Naive thymus-derived CD4-positive, alpha-beta T cell (primary cell): ENCODE results near the gene EPS8. TPM values are rescaled to one million over a fixed set of nuclear protein-coding genes. Genes with fewer than 3 reads are reported as not detected.

Experiments
- ATAC-seq: fragments of 150-1000 bp; cut with Tn5 transposase; 2 replicates; pipeline ENCODE4 v1.10.0; 2021; ENCODE audit warnings: mild to moderate bottlenecking, moderate library complexity
- CTCF ChIA-PET: fragments of 350-600 bp; sonication (Branson Sonifier 250); formaldehyde crosslinking; loops from one replicate; lab custom pipeline; 2021; ENCODE audit warnings: antibody characterized with exemption; lab: Charles Lee
- POLR2A ChIA-PET: fragments of 350-600 bp; sonication (Branson Sonifier 250); formaldehyde crosslinking; loops from one replicate; lab custom pipeline; 2021; ENCODE audit warnings: antibody characterized with exemption, inconsistent platforms; lab: Charles Lee
- DNase-seq, 9 donors: peaks; one replicate each; pipeline versions ENCODE4 v3.0.0 to v3.0.0-alpha.2; 2020 to 2022; ENCODE audit warnings: mixed read lengths in 1 of 9
- H3K27ac ChIP-seq: one replicate; pipeline ENCODE4 v1.7.0; 2013; ENCODE audit warnings: mild to moderate bottlenecking, low read depth, low read length, moderate library complexity
- H3K27me3 ChIP-seq, 2 donors: one replicate each; pipeline ENCODE4 v1.7.0; 2013; ENCODE audit warnings: low read length in 2 of 2, mild to moderate bottlenecking in 2 of 2, moderate library complexity in 2 of 2; ENCODE audit not compliant: control insufficient read depth in 2 of 2, insufficient read depth in 2 of 2
- H3K36me3 ChIP-seq, 3 experiments: 1 replicate in 2 of 3; 2 replicates in 1 of 3; pipeline ENCODE4 v1.7.0; 2013; ENCODE audit warnings: low read length in 3 of 3, mild to moderate bottlenecking in 3 of 3, moderate library complexity in 1 of 3; ENCODE audit not compliant: insufficient read depth in 3 of 3, control insufficient read depth in 2 of 3
- H3K4me1 ChIP-seq, 2 donors: one replicate each; pipeline ENCODE4 v1.7.0; 2013; ENCODE audit warnings: low read length in 2 of 2, mild to moderate bottlenecking in 2 of 2, moderate library complexity in 1 of 2; ENCODE audit not compliant: control insufficient read depth in 2 of 2, insufficient read depth in 2 of 2
- H3K4me3 ChIP-seq: 2 replicates; pipeline ENCODE4 v1.7.0; 2013; ENCODE audit warnings: mild to moderate bottlenecking, low read length
- H3K9me3 ChIP-seq, 3 experiments: 1 replicate in 2 of 3; 2 replicates in 1 of 3; pipeline ENCODE4 v1.7.0; 2013; ENCODE audit warnings: low read length in 3 of 3; ENCODE audit not compliant: control insufficient read depth in 2 of 3
- H3K27ac Mint-ChIP-seq, 9 donors: one replicate each; pipeline ENCODE4 v1.8.0; 2020 to 2022; ENCODE audit warnings: mixed read lengths in 9 of 9, mild to moderate bottlenecking in 8 of 9, moderate library complexity in 5 of 9, inconsistent platforms in 2 of 9
- H3K27me3 Mint-ChIP-seq, 5 donors: one replicate each; pipeline ENCODE4 v1.8.0; 2021 to 2022; ENCODE audit warnings: mixed read lengths in 5 of 5, mild to moderate bottlenecking in 1 of 5
- H3K36me3 Mint-ChIP-seq, 5 donors: one replicate each; pipeline ENCODE4 v1.8.0; 2020 to 2022; ENCODE audit warnings: mixed read lengths in 5 of 5, mild to moderate bottlenecking in 3 of 5, inconsistent platforms in 1 of 5
- H3K4me1 Mint-ChIP-seq, 7 donors: one replicate each; pipeline ENCODE4 v1.8.0; 2020 to 2022; ENCODE audit warnings: mixed read lengths in 7 of 7, mild to moderate bottlenecking in 3 of 7, inconsistent platforms in 1 of 7
- H3K4me3 Mint-ChIP-seq, 10 donors: one replicate each; pipeline ENCODE4 v1.8.0; 2020 to 2022; ENCODE audit warnings: mild to moderate bottlenecking in 10 of 10, mixed read lengths in 10 of 10, moderate library complexity in 6 of 10, inconsistent platforms in 2 of 10
- H3K9me3 Mint-ChIP-seq, 11 donors: one replicate each; pipeline ENCODE4 v1.8.0; 2020 to 2022; ENCODE audit warnings: mixed read lengths in 11 of 11, mild to moderate bottlenecking in 4 of 11, inconsistent platforms in 1 of 11, moderate library complexity in 1 of 11
- intact Hi-C, 2 donors: fragments of 100-400 bp; cut with micrococcal nuclease; formaldehyde crosslinking; loops; one replicate each; pipeline ENCODE4 v1.15.1; 2023
- polyA plus RNA-seq, 2 donors: library from polyadenylated mRNA; unstranded; fragments of 300-500 nt; fragmentation: Illumina TruSeq; gene quantifications; one replicate each; pipeline ENCODE4 v1.2.3, GENCODE V29; 2021
- total RNA-seq, 6 experiments: library from RNA in 5 of 6; stranded (reverse) in 5 of 6; gene quantifications; 1 replicate in 5 of 6; 2 replicates in 1 of 6; pipeline ENCODE4 v1.2.3 and lab custom pipeline; 2021 to 2026

Gene EPS8
- total and polyA plus RNA-seq, 7 experiments from 2014 or later, result 1.9 to 3.1 (median 2.5) TPM

DNA sequence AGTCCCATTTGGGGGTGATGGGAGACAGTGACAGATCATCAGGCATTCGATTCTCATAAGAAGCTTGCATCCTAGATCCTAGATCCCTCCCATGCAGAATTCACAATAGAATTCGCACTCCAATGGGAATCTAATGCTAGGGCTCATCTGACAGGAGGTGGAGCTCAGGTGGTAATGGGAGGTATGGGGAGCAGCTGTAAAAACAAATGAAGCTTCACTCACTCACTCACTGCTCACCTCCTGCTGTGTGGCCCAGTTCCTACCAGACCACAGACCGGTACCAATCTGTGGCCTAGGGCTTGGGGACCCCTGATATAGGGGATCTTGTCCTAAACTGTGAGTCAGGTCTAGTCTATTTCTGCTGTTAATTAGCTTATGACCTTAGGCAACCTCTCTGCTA lies 40.1 kb upstream of the EPS8 start:
- Histone ChIP-seq H3K4me3 (no peak overlapping the region), H3K9me3 (no peaks in the 10 kb centered on the region), H3K4me1 (no peaks in the 10 kb centered on the region), H3K27ac (no peak overlapping the region), H3K36me3 (no peaks in the 10 kb centered on the region), H3K27me3 (no peaks in the 10 kb centered on the region)
- Mint-ChIP-seq H3K36me3 (no peaks in the 10 kb centered on the region), H3K27ac (no peak overlapping the region), H3K4me3 (no peak overlapping the region), H3K27me3 (peaks cover 0 to 12% (median 8%) of the 10 kb centered on the region in 5 donors), H3K9me3 (no peaks in the 10 kb centered on the region), H3K4me1 (peaks cover 0 to 2% (median 0%) of the 10 kb centered on the region in 7 donors)
- ChIA-PET POLR2A (no interaction called here), CTCF (interaction anchor here (0.6 kb wide), 1 partner anchor 72 kb away, joined by 4 read pairs; no protein-coding TSS in a partner anchor)
- no peak for ATAC-seq
- DNase-seq, result no peak
- intact Hi-C loops, result no loop called here

DNA sequence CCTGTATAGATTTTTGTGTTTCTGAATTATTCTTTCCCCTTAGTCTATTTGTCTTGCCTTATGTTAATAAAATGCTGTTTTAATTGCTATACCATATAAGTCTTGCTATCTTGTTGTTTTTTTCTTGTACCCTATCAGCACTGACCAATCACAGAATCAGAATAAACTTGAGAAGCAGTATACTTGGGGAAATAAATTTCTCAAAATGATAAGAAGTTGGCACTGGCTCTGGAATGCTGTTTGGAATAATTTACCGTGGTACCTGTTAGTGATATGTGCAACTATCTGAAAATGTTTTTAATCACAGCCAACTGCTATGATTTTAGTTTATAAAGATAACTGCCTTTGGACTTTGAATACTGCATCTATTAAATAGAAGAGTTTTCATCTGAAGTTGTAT lies 37.9 kb upstream of the EPS8 start:
- Histone ChIP-seq H3K27me3 (no peaks in the 10 kb centered on the region), H3K9me3 (no peaks in the 10 kb centered on the region), H3K4me1 (no peaks in the 10 kb centered on the region), H3K4me3 (no peak overlapping the region), H3K27ac (no peak overlapping the region), H3K36me3 (no peaks in the 10 kb centered on the region)
- Mint-ChIP-seq H3K27ac (no peak overlapping the region), H3K36me3 (no peaks in the 10 kb centered on the region), H3K27me3 (peaks cover 0 to 8% (median 8%) of the 10 kb centered on the region in 5 donors), H3K4me1 (peaks cover 0 to 5% (median 0%) of the 10 kb centered on the region in 7 donors), H3K9me3 (no peaks in the 10 kb centered on the region), H3K4me3 (no peak overlapping the region)
- intact Hi-C loops, result no loop called here
- POLR2A ChIA-PET, result no interaction called here
- ATAC-seq, result no peak
- DNase-seq, result no peak
- CTCF ChIA-PET, result no interaction called here

DNA sequence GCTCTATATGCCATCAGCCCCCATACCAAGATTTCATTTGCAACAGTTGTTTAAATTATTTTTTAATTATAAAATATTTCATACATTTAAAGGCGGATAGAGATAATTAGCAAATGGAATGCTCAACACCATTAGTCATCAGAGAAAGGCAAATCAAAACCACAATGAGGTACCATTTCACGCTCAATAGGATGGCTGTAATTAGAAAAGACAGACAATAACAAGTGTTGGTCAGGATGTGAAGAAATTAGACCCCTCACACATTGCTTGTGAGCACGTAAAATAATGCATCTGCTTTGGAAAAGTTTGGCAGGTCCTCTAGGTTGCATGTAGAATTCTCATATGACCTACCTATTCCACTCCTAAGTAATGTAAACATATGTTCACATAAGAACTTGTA lies 35.3 kb upstream of the EPS8 start:
- Histone ChIP-seq H3K4me1 (no peaks in the 10 kb centered on the region), H3K4me3 (no peak overlapping the region), H3K36me3 (no peaks in the 10 kb centered on the region), H3K27me3 (no peaks in the 10 kb centered on the region), H3K9me3 (no peaks in the 10 kb centered on the region), H3K27ac (no peak overlapping the region)
- Mint-ChIP-seq H3K4me3 (no peak overlapping the region), H3K36me3 (no peaks in the 10 kb centered on the region), H3K27ac (no peak overlapping the region), H3K4me1 (peaks cover 0 to 5% (median 0%) of the 10 kb centered on the region in 7 donors), H3K9me3 (no peaks in the 10 kb centered on the region), H3K27me3 (peaks cover 5 to 8% (median 6%) of the 10 kb centered on the region in 5 donors)
- ATAC-seq (no peak), DNase-seq (no peak)
- CTCF ChIA-PET, result no interaction called here
- POLR2A ChIA-PET, result no interaction called here
- intact Hi-C loops, result no loop called here

DNA sequence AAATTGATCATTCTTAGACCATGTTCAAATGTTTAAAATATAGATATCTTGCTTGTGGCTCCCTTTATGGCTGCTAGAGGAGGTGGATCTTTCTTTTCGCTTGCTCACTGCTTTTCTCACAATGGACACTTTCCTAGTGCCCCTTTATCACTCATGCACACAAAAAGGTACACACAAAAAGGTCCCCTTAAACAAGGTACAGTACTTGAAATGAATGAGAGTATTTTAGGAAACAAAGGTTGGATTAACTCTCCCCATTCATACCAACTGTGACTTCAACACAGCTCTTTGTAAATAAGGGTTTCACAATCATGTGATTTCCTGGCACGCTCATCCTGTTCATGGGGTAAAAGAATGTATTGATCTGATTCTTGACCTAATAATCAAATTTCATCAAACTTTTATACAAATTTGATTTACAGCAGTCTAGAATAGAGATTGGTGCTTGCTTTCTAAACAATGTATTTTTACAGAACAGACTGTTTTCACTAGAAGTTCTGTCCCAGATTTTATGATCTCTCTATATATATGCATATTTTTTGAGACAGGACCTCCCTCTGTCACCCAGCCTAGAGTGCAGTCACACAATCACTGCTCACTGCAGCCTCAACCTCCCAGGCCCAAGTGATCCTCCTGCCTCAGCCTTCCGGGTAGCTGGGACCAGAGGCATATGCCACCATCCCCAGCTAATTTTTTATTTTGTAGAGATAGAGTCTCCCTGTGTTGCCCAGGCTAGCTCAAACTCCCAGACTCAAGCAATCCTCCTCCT lies 34.4 kb upstream of the EPS8 start:
- intact Hi-C loops, result no loop called here
- CTCF ChIA-PET, result interaction anchor here (0.6 kb wide), 1 partner anchor 244 kb away, joined by 4 read pairs; no protein-coding TSS in a partner anchor
- Histone ChIP-seq H3K9me3 (no peaks in the 10 kb centered on the region), H3K27ac (no peak overlapping the region), H3K27me3 (no peaks in the 10 kb centered on the region), H3K4me3 (no peak overlapping the region), H3K36me3 (no peaks in the 10 kb centered on the region), H3K4me1 (no peaks in the 10 kb centered on the region)
- Mint-ChIP-seq H3K36me3 (no peaks in the 10 kb centered on the region), H3K27ac (no peak overlapping the region), H3K9me3 (no peaks in the 10 kb centered on the region), H3K4me1 (peaks cover 0 to 5% (median 0%) of the 10 kb centered on the region in 7 donors), H3K4me3 (no peak overlapping the region), H3K27me3 (peaks cover 5 to 8% (median 6%) of the 10 kb centered on the region in 5 donors)
- DNase-seq (no peak), ATAC-seq (no peak)
- POLR2A ChIA-PET, result no interaction called here

DNA sequence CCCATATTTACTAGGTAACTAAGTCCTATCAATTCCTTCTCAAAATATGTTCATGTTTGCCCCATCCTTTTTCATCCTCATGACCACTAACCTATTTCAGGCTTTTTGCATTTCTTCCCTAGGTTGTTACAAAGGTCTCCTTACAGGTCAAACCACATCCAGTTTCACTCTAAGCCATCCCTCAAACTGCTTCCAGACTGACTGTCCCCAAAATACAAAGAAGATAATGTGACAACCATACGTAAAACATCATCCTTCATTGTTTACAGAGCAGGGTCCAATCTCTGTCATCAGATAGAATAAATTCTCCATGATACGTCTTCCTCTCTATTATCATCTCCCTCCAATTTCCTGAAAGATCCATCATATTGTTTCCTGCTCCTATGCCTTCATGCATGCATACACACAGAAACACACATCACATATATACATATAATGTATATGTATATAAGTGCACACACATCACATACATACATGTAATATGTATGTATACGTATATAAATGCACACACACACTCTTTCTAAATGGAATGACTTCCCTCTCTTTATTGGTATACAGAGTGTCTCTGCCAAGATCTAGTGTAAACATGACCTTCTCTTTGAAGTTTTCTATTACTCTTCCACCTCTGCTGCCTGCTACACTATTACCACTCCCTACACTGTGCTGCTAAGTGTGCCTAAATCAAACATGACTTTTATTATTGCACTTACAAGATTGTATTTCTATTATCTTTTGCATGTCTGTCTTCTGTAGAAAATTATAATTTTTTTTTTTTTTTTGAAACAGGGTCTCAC lies 30.7 kb upstream of the EPS8 start:
- Histone ChIP-seq H3K4me3 (no peak overlapping the region), H3K27me3 (no peaks in the 10 kb centered on the region), H3K36me3 (no peaks in the 10 kb centered on the region), H3K4me1 (no peaks in the 10 kb centered on the region), H3K27ac (no peak overlapping the region), H3K9me3 (peaks cover 0 to 7% (median 0%) of the 10 kb centered on the region in 3 experiments)
- Mint-ChIP-seq H3K36me3 (no peaks in the 10 kb centered on the region), H3K27ac (no peak overlapping the region), H3K4me1 (peaks cover 0 to 5% (median 0%) of the 10 kb centered on the region in 7 donors), H3K4me3 (no peak overlapping the region), H3K27me3 (peaks cover 0 to 10% (median 4%) of the 10 kb centered on the region in 5 donors), H3K9me3 (peaks cover 0 to 11% (median 3%) of the 10 kb centered on the region in 11 donors)
- ATAC-seq (no peak), DNase-seq (no peak)
- ChIA-PET POLR2A (no interaction called here), CTCF (no interaction called here)
- intact Hi-C loops, result no loop called here

DNA sequence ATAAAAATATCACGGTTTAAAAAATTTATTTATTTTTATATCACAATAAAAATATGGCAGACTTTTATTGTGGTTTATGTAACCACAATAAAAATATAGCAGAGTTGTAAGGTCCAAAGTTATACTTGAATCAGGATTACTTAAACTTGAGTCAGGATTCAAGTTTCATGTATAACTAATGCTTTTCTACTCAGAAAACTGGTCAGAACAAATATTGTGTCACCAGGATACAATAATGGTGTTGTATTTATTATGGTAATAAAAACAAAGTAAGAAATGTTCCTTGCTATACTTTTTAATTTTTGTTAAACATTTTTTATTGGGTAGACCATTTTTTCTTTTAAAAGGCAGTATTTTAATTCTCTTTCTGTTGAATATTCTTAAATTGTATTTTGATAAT lies 29.2 kb upstream of the EPS8 start:
- H3K27me3 ChIP-seq, result no peaks in the 10 kb centered on the region
- Mint-ChIP-seq H3K27me3 (peaks cover 0 to 10% (median 4%) of the 10 kb centered on the region in 5 donors), H3K27ac (no peak overlapping the region), H3K4me3 (no peak overlapping the region), H3K36me3 (no peaks in the 10 kb centered on the region), H3K9me3 (peaks cover 0 to 11% (median 3%) of the 10 kb centered on the region in 11 donors), H3K4me1 (peaks cover 0 to 2% (median 0%) of the 10 kb centered on the region in 7 donors)
- intact Hi-C loops, result no loop called here
- CTCF ChIA-PET, result no interaction called here
- no peak overlapping the region for H3K27ac ChIP-seq
- POLR2A ChIA-PET, result no interaction called here
- ATAC-seq, result no peak
- H3K4me3 ChIP-seq, result no peak overlapping the region
- H3K36me3 ChIP-seq, result no peaks in the 10 kb centered on the region
- no peaks in the 10 kb centered on the region for H3K4me1 ChIP-seq
- DNase-seq, result no peak
- peaks cover 0 to 7% (median 0%) of the 10 kb centered on the region in 3 experiments for H3K9me3 ChIP-seq
